Measurements from ENCODE around the gene STH. TPM values are rescaled to one million over a fixed set of nuclear protein-coding genes. Genes with fewer than 3 reads are reported as not detected.
A peak's percentile ranks its signal among the peaks of the same experiment; 100 is the strongest.

The STH gene
- total RNA-seq, 2 donors from 2014 or later, result not detected

GRCh38 chr17:46025060-46025459, 26.0 kb downstream of the STH start:
- no peaks in the 10 kb centered on the region for H3K27me3 Mint-ChIP-seq (ENCODE audit: insufficient read depth)
- Histone ChIP-seq H3K9me3 (ENCODE audit: control insufficient read depth, low read length) (no peaks in the 10 kb centered on the region), H3K36me3 (ENCODE audit: control insufficient read depth, insufficient read depth, low read length) (peaks cover 38% of the 10 kb centered on the region), H3K4me1 (ENCODE audit: control insufficient read depth, insufficient read depth, low read length) (peaks cover 7% of the 10 kb centered on the region), H3K9ac (ENCODE audit: extremely low read depth, low read length, poor library complexity, severe bottlenecking) (no peak overlapping the region), H3K27me3 (ENCODE audit: control insufficient read depth, insufficient read depth, low read length, poor library complexity, severe bottlenecking) (no peaks in the 10 kb centered on the region), H3K27ac (ENCODE audit: low read depth, low read length) (peak overlapping the region; percentile 0), H3K4me3 (ENCODE audit: low read length) (no peak overlapping the region)
- no peak for TF ChIP-seq CTCF (conservative IDR thresholded peaks at IDR 0.05)
- peaks cover 33% of the 10 kb centered on the region for H3K4me1 Mint-ChIP-seq
- H3K27ac Mint-ChIP-seq, result no peak overlapping the region
- H3K4me3 Mint-ChIP-seq, result no peak overlapping the region
- no peaks in the 10 kb centered on the region for H3K9me3 Mint-ChIP-seq
- no peak for DNase-seq
- H3K36me3 Mint-ChIP-seq (ENCODE audit: low read depth), result peaks cover 40% of the 10 kb centered on the region
- 90 to 94% methylated on average over 4 to 10 of the region's 10 CpGs for WGBS, 2 experiments (ENCODE audit: insufficient coverage in 1 of 2, insufficient read length in 1 of 2)

GRCh38 chr17:46025510-46026165, 26.6 kb downstream of the STH start:
- Mint-ChIP-seq H3K9me3 (no peaks in the 10 kb centered on the region), H3K27me3 (ENCODE audit: insufficient read depth) (no peaks in the 10 kb centered on the region), H3K4me3 (no peak overlapping the region), H3K36me3 (ENCODE audit: low read depth) (peaks cover 45% of the 10 kb centered on the region), H3K27ac (no peak overlapping the region), H3K4me1 (peaks cover 33% of the 10 kb centered on the region)
- Histone ChIP-seq H3K36me3 (ENCODE audit: control insufficient read depth, insufficient read depth, low read length) (peaks cover 44% of the 10 kb centered on the region), H3K27ac (ENCODE audit: low read depth, low read length) (no peak overlapping the region), H3K4me3 (ENCODE audit: low read length) (no peak overlapping the region), H3K27me3 (ENCODE audit: control insufficient read depth, insufficient read depth, low read length, poor library complexity, severe bottlenecking) (no peaks in the 10 kb centered on the region), H3K9me3 (ENCODE audit: control insufficient read depth, low read length) (no peaks in the 10 kb centered on the region), H3K4me1 (ENCODE audit: control insufficient read depth, insufficient read depth, low read length) (peaks cover 7% of the 10 kb centered on the region), H3K9ac (ENCODE audit: extremely low read depth, low read length, poor library complexity, severe bottlenecking) (no peak overlapping the region)
- 94 to 95% methylated on average over 6 to 7 of the region's 8 CpGs for WGBS, 2 experiments (ENCODE audit: insufficient coverage in 1 of 2, insufficient read length in 1 of 2)
- no peak for DNase-seq
- no peak for TF ChIP-seq CTCF (conservative IDR thresholded peaks at IDR 0.05)

GRCh38 chr17:46026166-46027047, 27.4 kb downstream of the STH start:
- H3K4me1 ChIP-seq (ENCODE audit: control insufficient read depth, insufficient read depth, low read length), result peaks cover 7% of the 10 kb centered on the region
- H3K4me3 ChIP-seq (ENCODE audit: low read length), result no peak overlapping the region
- peak overlapping the region; percentile 82 for H3K27ac Mint-ChIP-seq
- peak overlapping the region; percentile 42 for H3K27ac ChIP-seq (ENCODE audit: low read depth, low read length)
- no peak overlapping the region for H3K4me3 Mint-ChIP-seq
- H3K4me1 Mint-ChIP-seq, result peaks cover 33% of the 10 kb centered on the region
- no peaks in the 10 kb centered on the region for H3K9me3 ChIP-seq (ENCODE audit: control insufficient read depth, low read length)
- no peaks in the 10 kb centered on the region for H3K27me3 ChIP-seq (ENCODE audit: control insufficient read depth, insufficient read depth, low read length, poor library complexity, severe bottlenecking)
- peaks cover 51% of the 10 kb centered on the region for H3K36me3 ChIP-seq (ENCODE audit: control insufficient read depth, insufficient read depth, low read length)
- H3K9me3 Mint-ChIP-seq, result no peaks in the 10 kb centered on the region
- H3K36me3 Mint-ChIP-seq (ENCODE audit: low read depth), result peaks cover 50% of the 10 kb centered on the region
- no peak overlapping the region for H3K9ac ChIP-seq (ENCODE audit: extremely low read depth, low read length, poor library complexity, severe bottlenecking)
- H3K27me3 Mint-ChIP-seq (ENCODE audit: insufficient read depth), result no peaks in the 10 kb centered on the region
- TF ChIP-seq CTCF (conservative IDR thresholded peaks at IDR 0.05), result peak; percentile 44
- peak; percentile 76 for DNase-seq
- 94 to 95% methylated on average over 12 to 17 of the region's 17 CpGs for WGBS, 2 experiments (ENCODE audit: insufficient coverage in 1 of 2, insufficient read length in 1 of 2)

Measured in endodermal cell (in vitro differentiated cells).